Body of pancreas (tissue), 4 donors: Measurements from ENCODE around the gene ARHGEF4.

Experiments used
- POLR2A ChIP-seq, 3 donors: fragments of 450-650 bp; IDR thresholded peaks; one replicate each; pipeline ENCODE4 v1.6.1; 2016; ENCODE audit warnings: antibody characterized with exemption in 3 of 3, mild to moderate bottlenecking in 2 of 3
- TF ChIP-seq, protein P1 (sequence below), 7 experiments: fragments of 450-650 bp in 4 of 7; fragments of 200-600 bp in 3 of 7; sonication (generic) in 3 of 7; IDR thresholded peaks; one replicate each; pipeline ENCODE4 v1.5.1; 2016 to 2019; ENCODE audit warnings: antibody characterized with exemption in 7 of 7

DNA sequence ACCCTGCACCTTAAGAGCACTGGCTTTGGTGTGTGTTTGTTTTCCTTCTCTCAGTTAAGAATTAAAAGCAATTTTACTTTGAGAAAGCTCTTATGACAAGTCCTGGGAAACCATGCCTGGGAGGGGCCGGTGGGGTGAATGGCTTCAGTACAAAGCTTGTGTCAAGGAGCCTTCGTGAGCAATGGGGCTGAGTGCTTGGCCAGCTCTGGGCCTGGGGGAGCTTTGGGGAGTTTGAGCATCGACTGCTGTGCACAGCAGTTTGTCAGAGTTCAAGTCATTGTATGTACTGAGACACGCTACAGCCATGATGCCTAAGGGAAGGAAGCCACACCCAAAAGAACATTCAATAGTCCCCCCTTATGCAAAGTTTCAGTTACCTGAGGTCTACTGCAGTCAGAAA lies 75.8 kb downstream of the ARHGEF4 start:
- TF ChIP-seq, protein P1, sequence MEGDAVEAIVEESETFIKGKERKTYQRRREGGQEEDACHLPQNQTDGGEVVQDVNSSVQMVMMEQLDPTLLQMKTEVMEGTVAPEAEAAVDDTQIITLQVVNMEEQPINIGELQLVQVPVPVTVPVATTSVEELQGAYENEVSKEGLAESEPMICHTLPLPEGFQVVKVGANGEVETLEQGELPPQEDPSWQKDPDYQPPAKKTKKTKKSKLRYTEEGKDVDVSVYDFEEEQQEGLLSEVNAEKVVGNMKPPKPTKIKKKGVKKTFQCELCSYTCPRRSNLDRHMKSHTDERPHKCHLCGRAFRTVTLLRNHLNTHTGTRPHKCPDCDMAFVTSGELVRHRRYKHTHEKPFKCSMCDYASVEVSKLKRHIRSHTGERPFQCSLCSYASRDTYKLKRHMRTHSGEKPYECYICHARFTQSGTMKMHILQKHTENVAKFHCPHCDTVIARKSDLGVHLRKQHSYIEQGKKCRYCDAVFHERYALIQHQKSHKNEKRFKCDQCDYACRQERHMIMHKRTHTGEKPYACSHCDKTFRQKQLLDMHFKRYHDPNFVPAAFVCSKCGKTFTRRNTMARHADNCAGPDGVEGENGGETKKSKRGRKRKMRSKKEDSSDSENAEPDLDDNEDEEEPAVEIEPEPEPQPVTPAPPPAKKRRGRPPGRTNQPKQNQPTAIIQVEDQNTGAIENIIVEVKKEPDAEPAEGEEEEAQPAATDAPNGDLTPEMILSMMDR (IDR thresholded peaks at IDR 0.05) = no peak
- TF ChIP-seq POLR2A (IDR thresholded peaks at IDR 0.05) = no peak
